ENCODE data around the gene RACK1. TPM values are rescaled to one million over a fixed set of nuclear protein-coding genes. Genes with fewer than 3 reads are reported as not detected.

Gene RACK1
- total and polyA plus RNA-seq, 2 donors from 2014 or later = 1,240 to 1,699 TPM

GRCh38 chr5:181204826-181205760 is 38.6 kb downstream of the RACK1 start, which contains the start of gene TRIM7:
Gene TRIM7 (minus strand): TSS chr5:181205196. CDS start chr5:181205110, 86 bp downstream.
- no peak for FAIRE-seq
- H3K9me3 ChIP-seq (ENCODE audit: control insufficient read depth in 2 of 3, insufficient read depth in 1 of 3, low read length in 3 of 3) = no peaks in the 10 kb centered on the region
- TF ChIP-seq, protein P1, sequence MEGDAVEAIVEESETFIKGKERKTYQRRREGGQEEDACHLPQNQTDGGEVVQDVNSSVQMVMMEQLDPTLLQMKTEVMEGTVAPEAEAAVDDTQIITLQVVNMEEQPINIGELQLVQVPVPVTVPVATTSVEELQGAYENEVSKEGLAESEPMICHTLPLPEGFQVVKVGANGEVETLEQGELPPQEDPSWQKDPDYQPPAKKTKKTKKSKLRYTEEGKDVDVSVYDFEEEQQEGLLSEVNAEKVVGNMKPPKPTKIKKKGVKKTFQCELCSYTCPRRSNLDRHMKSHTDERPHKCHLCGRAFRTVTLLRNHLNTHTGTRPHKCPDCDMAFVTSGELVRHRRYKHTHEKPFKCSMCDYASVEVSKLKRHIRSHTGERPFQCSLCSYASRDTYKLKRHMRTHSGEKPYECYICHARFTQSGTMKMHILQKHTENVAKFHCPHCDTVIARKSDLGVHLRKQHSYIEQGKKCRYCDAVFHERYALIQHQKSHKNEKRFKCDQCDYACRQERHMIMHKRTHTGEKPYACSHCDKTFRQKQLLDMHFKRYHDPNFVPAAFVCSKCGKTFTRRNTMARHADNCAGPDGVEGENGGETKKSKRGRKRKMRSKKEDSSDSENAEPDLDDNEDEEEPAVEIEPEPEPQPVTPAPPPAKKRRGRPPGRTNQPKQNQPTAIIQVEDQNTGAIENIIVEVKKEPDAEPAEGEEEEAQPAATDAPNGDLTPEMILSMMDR (IDR thresholded peaks at IDR 0.05; ENCODE audit: borderline replicate concordance, extremely low read depth, insufficient read depth) = no peak
- peaks cover 10% of the 10 kb centered on the region for H3K27me3 ChIP-seq (ENCODE audit: control insufficient read depth, insufficient read depth, low read length)
- H3K4me3 ChIP-seq (ENCODE audit: low read length in 3 of 3) = peak within 1 kb of the TSS; percentile 21 to 63 (median 32)
- H3K9ac ChIP-seq (ENCODE audit: low read length in 3 of 3) = peak within 1 kb of the TSS in 2 of 3 donors; percentile 1 to 46
- intact Hi-C loops (cut with DNase I) = no loop called here
- H3K4me1 ChIP-seq (ENCODE audit: control insufficient read depth in 2 of 3, insufficient read depth in 2 of 3, low read depth in 1 of 3, low read length in 3 of 3) = peaks cover 0 to 13% (median 9%) of the 10 kb centered on the region in 3 donors
- H3K27ac ChIP-seq (ENCODE audit: low read depth in 2 of 2, low read length in 2 of 2) = no peak within 1 kb of the TSS
- no peaks in the 10 kb centered on the region for H3K36me3 ChIP-seq (ENCODE audit: control insufficient read depth in 2 of 3, insufficient read depth in 3 of 3, low read length in 3 of 3)
- peak in 3 of 5 donors; percentile 50 to 87 (median 64) for DNase-seq

- Histone ChIP-seq H3K4me3 (ENCODE audit: low read length in 3 of 3) (peak overlapping the region in 2 of 3 donors; percentile 10 to 63), H3K4me1 (ENCODE audit: control insufficient read depth in 2 of 3, insufficient read depth in 2 of 3, low read depth in 1 of 3, low read length in 3 of 3) (peaks cover 0 to 13% (median 9%) of the 10 kb centered on the region in 3 donors), H3K9me3 (ENCODE audit: control insufficient read depth in 2 of 3, insufficient read depth in 1 of 3, low read length in 3 of 3) (no peaks in the 10 kb centered on the region), H3K36me3 (ENCODE audit: control insufficient read depth in 2 of 3, insufficient read depth in 3 of 3, low read length in 3 of 3) (no peaks in the 10 kb centered on the region), H3K27me3 (ENCODE audit: control insufficient read depth, insufficient read depth, low read length) (peaks cover 10% of the 10 kb centered on the region), H3K27ac (ENCODE audit: low read depth in 2 of 2, low read length in 2 of 2) (no peak overlapping the region), H3K9ac (ENCODE audit: low read length in 3 of 3) (no peak overlapping the region)
- TF ChIP-seq, protein P1 (IDR thresholded peaks at IDR 0.05; ENCODE audit: borderline replicate concordance, extremely low read depth, insufficient read depth) = no peak
- FAIRE-seq (no peak), DNase-seq (peak in 3 of 5 donors; percentile 32 to 72 (median 42))
- intact Hi-C loops (cut with DNase I) = no loop called here
These were observed 39.4 kb downstream of the RACK1 start for GRCh38 chr5:181204113-181204825.

DNA sequence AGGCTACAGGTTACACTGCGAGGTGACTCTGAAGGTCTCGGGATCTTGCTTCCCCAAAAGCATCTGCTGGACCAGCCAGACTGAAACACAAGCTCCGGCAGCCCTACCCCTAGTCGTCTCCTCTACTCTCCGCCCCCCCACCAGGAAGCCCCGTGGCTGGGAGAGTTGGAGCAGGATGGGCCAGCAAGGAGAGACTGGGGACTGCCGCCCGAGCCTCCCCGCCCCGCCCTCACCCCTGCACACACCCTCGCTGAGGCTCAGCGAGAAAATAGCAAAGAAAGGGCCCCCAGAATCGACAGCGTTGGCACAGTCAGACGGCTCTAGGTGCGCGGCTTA is 40.0 kb downstream of the RACK1 start:
- no peaks in the 10 kb centered on the region for H3K9me3 ChIP-seq (ENCODE audit: control insufficient read depth in 2 of 3, insufficient read depth in 1 of 3, low read length in 3 of 3)
- FAIRE-seq = no peak
- no peak overlapping the region for H3K9ac ChIP-seq (ENCODE audit: low read length in 3 of 3)
- H3K27me3 ChIP-seq (ENCODE audit: control insufficient read depth, insufficient read depth, low read length) = peaks cover 10% of the 10 kb centered on the region
- no peak overlapping the region for H3K27ac ChIP-seq (ENCODE audit: low read depth in 2 of 2, low read length in 2 of 2)
- H3K4me3 ChIP-seq (ENCODE audit: low read length in 3 of 3) = peak overlapping the region in 2 of 3 donors; percentile 10 to 63
- TF ChIP-seq, protein P1 (IDR thresholded peaks at IDR 0.05; ENCODE audit: borderline replicate concordance, extremely low read depth, insufficient read depth) = no peak
- peaks cover 0 to 13% (median 9%) of the 10 kb centered on the region in 3 donors for H3K4me1 ChIP-seq (ENCODE audit: control insufficient read depth in 2 of 3, insufficient read depth in 2 of 3, low read depth in 1 of 3, low read length in 3 of 3)
- DNase-seq = peak in 2 of 5 donors; percentile 23 to 63
- intact Hi-C loops (cut with DNase I) = no loop called here
- no peaks in the 10 kb centered on the region for H3K36me3 ChIP-seq (ENCODE audit: control insufficient read depth in 2 of 3, insufficient read depth in 3 of 3, low read length in 3 of 3)
